A549 treated with AZD9567 at 1 μM for 4 hours (cell line): Measurements from ENCODE around the gene NRL. TPM values are rescaled to one million over a fixed set of nuclear protein-coding genes. Genes with fewer than 3 reads are reported as not detected.

Source experiments
- total RNA-seq: library from RNA; stranded (reverse); fragments of 200-300 nt; extraction: Qiagen RNA extraction; gene quantifications from 5 replicates; pipeline ENCODE4 v1.2.3, GENCODE V29; 2022; ENCODE audit not compliant: insufficient read depth

NRL gene
- total RNA-seq: 0.77 to 1.0 TPM (median 0.88 TPM) in 4 of 5 replicates, not detected in the other

DNA sequence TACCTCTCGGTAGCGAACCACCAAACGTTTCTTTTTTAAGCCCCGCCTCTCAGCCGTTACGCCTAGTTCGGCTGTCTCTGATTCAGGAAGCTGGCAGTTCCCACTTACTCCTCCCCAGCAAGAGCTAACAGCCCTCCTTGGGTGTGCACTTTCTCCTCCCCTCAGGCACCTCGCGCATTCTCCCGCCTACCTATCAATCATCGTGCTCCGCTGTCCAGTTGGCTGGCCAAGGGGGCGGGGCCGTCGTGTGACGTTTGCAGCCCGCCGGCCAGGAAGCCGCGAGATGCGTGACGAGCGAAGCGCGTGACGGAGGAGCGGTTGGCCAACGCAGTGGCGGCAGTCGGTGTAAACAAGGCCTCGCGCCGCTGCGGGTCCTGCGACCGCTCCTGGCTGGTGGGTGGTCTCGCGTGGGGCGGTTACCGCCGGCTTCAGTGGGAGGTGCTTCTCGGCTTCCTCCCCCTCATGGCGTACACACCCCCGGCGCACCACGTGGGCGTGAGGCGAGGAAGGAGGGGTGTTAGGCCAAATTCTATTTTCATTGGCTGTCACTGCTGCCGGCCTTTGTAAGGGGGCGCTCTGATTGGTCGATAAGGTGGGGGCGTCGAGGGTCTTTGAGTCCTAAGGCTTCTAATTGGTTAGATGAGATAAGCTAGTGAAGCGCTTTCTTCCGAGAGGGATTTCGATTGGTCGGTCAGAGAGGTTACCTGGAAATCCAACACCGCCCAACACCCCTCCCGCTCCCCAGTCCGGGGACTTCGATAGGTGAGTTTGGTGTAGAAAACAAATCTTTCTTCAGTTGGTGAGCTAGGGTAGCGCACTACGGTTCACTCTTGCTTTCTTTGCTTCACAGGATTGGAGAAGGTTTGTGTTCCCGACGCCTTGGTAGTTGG, at the start of gene NRL, which contains the start of gene DCAF11:
Gene NRL, minus strand, starts transcription at position 418 of the 890 bp plus-strand sequence. CDS start 32,101 bp downstream, outside the sequence.
Gene DCAF11, plus strand, starts transcription at position 246 of the 890 bp plus-strand sequence. CDS start 818 bp downstream, outside the sequence.

GRCh38 chr14:24160850-24161804, 46.4 kb upstream of the NRL start, which contains the start of gene IRF9:
IRF9 (plus strand) TSS chr14:24161265; CDS start chr14:24162145, 880 bp downstream.

GRCh38 chr14:24146978-24147760, 32.4 kb upstream of the NRL start, which contains the start of gene RNF31:
RNF31 (plus strand) TSS chr14:24147498; CDS start chr14:24147699, 201 bp downstream.

DNA sequence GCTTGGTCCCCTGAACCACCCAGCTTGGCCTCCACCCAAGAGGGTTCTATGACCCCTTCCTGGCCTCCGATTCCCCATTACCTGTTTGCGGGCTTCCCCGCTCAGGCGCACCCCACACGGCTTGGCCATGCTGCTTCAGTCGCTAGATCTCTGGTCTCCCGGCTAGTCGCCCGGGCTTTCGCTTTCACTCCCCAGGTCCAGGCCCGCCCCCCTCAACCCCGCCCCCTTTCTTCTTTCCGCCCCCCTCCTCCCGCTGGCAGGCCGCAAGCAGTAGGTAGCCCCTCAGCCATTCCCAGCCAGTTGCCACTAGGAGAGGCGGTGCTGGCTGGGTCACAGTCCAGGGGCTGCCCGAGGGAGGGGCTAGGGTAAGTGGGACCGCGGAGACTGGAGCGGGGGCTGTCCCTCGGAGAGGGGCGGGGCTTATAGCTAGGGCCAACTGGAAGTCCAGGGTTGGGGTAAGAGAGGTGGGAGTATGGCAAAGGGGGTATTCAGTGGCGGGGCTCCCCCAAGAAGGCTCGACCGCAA, 31.8 kb upstream of the NRL start, which contains the start of gene PSME2:
Gene PSME2, minus strand, starts transcription at position 158 of the 525 bp plus-strand sequence. Its CDS starts 29 bp downstream, at position 129.

GRCh38 chr14:24141097-24141880, 26.5 kb upstream of the NRL start, which contains the start of gene EMC9:
EMC9 (minus strand) TSS chr14:24141591; CDS start chr14:24141304, 287 bp downstream.

GRCh38 chr14:24135834-24136683, 21.3 kb upstream of the NRL start, which contains the start of gene PSME1:
PSME1 (plus strand) TSS chr14:24136194; CDS start chr14:24136263, 69 bp downstream.

DNA sequence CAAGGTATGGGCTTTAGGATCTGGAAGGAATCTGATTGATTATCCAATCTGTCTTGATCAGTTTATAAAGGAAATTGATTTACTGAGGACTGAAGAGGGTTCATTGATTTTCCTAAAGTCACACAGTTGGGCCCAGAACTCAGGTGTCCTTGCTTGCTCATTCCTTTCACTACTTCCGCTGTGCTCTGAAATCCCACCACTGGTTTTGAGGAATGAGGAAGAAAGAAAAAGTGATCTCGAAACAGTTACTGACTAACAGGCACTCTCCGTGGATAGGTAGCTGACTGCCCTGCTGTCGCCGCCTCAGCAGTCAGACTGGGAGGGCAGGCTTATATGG, 15.6 kb upstream of the NRL start, which contains the start of gene FITM1:
Gene FITM1, plus strand, starts transcription at position 280 of the 337 bp plus-strand sequence. CDS start 905 bp downstream, outside the sequence.

GRCh38 chr14:24093901-24094840, 20.6 kb downstream of the NRL start, which contains the start of gene PCK2:
PCK2 (plus strand) TSS chr14:24094311; CDS start chr14:24094406, 95 bp downstream.

DNA sequence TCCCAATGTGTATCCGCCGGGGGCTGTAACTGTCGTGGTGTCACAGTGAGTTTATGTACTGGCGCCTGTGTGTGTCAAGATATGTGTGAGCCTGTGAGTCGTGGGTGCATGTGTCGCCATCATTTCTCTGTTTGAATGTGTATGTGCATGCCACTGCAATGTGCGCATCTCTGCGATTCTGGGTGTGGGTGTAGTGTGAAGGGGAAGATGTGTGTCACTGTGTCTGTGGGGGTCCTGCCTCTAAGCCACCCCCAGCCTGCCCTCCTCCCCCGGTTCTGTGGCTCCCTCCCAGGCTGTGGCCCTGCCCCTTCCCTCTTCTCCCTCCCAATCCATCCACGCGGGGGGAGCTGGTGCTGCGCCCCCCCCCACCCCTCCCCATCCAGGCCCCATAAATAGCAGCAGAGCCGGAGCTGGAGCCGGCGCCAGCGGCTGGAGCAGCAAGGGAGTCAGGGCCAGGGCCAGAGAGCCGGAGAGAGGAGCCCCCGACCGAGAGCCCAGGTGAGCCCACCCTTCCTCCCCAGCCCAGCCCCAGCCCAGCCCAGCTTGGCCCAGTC, 43.5 kb downstream of the NRL start, which contains the start of gene CPNE6:
Gene CPNE6, plus strand, starts transcription at position 419 of the 554 bp plus-strand sequence. CDS start 1,375 bp downstream, outside the sequence.

DNA sequence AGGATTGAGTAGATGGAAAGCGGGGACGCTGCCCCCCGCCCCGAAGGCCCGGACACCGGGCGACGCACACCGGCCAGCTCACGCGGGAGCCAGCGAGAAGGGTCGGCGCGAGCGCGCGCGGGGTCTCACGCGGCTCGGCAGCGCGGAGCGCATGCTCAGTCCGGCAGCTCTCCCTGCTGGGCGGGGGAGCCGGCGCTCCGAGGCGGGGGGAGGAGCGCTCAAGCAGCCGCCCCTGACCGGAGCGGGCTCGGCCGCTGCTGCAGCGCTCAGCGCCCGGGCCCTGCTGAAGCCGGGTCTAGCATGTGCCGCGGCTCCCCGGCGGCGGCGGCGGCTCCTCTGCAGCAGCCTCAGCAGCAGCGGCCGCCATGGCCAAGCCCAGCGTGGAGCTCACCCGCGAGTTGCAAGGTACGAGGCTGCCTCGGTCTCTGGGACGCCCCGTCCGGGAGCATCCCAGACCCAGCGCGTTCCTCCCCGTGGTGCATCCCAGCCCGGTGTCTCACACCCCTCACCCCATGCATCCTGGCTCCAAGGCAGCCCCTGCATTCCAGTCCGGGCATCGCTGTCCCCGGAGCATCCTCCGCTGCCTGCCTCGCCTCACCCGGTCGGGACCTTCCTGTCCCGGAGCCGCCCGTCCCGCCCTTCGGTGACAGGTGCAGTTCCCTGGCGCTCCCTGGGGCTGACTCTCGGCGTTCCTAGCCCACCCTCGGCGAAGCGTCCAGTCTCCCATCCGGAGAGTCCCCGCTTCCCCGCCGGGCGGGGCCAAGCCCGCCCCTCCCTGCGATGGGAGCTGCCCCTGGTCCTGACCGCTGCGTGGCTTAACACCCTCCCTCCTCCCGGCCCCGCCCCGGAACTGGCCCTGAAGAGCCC, 62.7 kb downstream of the NRL start, which contains the start of gene CARMIL3:
Gene CARMIL3, plus strand, starts transcription at position 221 of the 867 bp plus-strand sequence. Its CDS starts 145 bp downstream, at position 366.

Other genes with a start within 250 kb of the NRL start
- 43.0 to 65.3 TPM (median 47.9 TPM) in 5 replicates for gene DHRS4, start 161.2 kb downstream of the NRL start, total RNA-seq
- gene DHRS4L2, start 126.0 kb downstream of the NRL start, total RNA-seq: 22.9 to 34.9 TPM (median 30.9 TPM) in 5 replicates
- 0.47 to 0.84 TPM (median 0.64 TPM) in 4 of 5 replicates, not detected in the other for gene CARMIL3, start 62.9 kb downstream of the NRL start, total RNA-seq
- 0.03 to 0.11 TPM (median 0.05 TPM) in 3 of 5 replicates, not detected in the others for gene CPNE6, start 43.4 kb downstream of the NRL start, total RNA-seq
- 18.9 to 22.7 TPM (median 21.0 TPM) in 5 replicates for gene PCK2, start 20.6 kb downstream of the NRL start, total RNA-seq
- gene DCAF11, start 172 bp downstream of the NRL start, total RNA-seq: 19.7 to 29.9 TPM (median 20.1 TPM) in 5 replicates
- 0.09 to 0.11 TPM in 2 of 5 replicates, not detected in the others for gene FITM1, start 15.7 kb upstream of the NRL start, total RNA-seq
- gene PSME1, start 21.2 kb upstream of the NRL start, total RNA-seq: 157 to 178 TPM (median 167 TPM) in 5 replicates
- gene EMC9, start 26.6 kb upstream of the NRL start, total RNA-seq: 47.3 to 67.1 TPM (median 62.0 TPM) in 5 replicates
- gene PSME2, start 31.7 kb upstream of the NRL start, total RNA-seq: 132 to 193 TPM (median 160 TPM) in 5 replicates
- 27.3 to 37.8 TPM (median 34.3 TPM) in 5 replicates for gene RNF31, start 32.5 kb upstream of the NRL start, total RNA-seq
- 9.1 to 15.9 TPM (median 13.6 TPM) in 5 replicates for gene IRF9, start 46.3 kb upstream of the NRL start, total RNA-seq
- 3.3 to 6.0 TPM (median 4.0 TPM) in 5 replicates for gene REC8, start 57.1 kb upstream of the NRL start, total RNA-seq
- 73.9 to 90.6 TPM (median 84.9 TPM) in 5 replicates for gene IPO4, start 73.9 kb upstream of the NRL start, total RNA-seq
- gene TM9SF1, start 80.5 kb upstream of the NRL start, total RNA-seq: 56.1 to 71.9 TPM (median 59.3 TPM) in 5 replicates
- gene TSSK4, start 90.7 kb upstream of the NRL start, total RNA-seq: not detected in 5 replicates
- 77.6 to 89.1 TPM (median 81.5 TPM) in 5 replicates for gene CHMP4A, start 98.5 kb upstream of the NRL start, total RNA-seq
- gene MDP1, start 101.1 kb upstream of the NRL start, total RNA-seq: 20.7 to 31.9 TPM (median 29.7 TPM) in 5 replicates
- gene NEDD8, start 117.4 kb upstream of the NRL start, total RNA-seq: 348 to 468 TPM (median 465 TPM) in 5 replicates
- 53.0 to 75.8 TPM (median 56.4 TPM) in 5 replicates for gene GMPR2, start 118.0 kb upstream of the NRL start, total RNA-seq
- 32.1 to 39.8 TPM (median 39.2 TPM) in 5 replicates for gene TINF2, start 127.7 kb upstream of the NRL start, total RNA-seq
- gene TGM1, start 148.2 kb upstream of the NRL start, total RNA-seq: 0.66 to 1.5 TPM (median 1.0 TPM) in 4 of 5 replicates, not detected in the other
- gene RABGGTA, start 156.6 kb upstream of the NRL start, total RNA-seq: 15.3 to 23.4 TPM (median 16.9 TPM) in 5 replicates
- 9.7 to 13.7 TPM (median 12.1 TPM) in 5 replicates for gene DHRS1, start 184.8 kb upstream of the NRL start, total RNA-seq
- 14.4 to 18.4 TPM (median 16.9 TPM) in 5 replicates for gene NOP9, start 184.9 kb upstream of the NRL start, total RNA-seq
- 0.09 to 0.51 TPM (median 0.32 TPM) in 4 of 5 replicates, not detected in the other for gene CIDEB, start 193.0 kb upstream of the NRL start, total RNA-seq
- gene LTB4R2, start 195.2 kb upstream of the NRL start, total RNA-seq: 5.2 to 8.2 TPM (median 6.0 TPM) in 4 of 5 replicates, not detected in the other
- 5.7 to 9.1 TPM (median 7.6 TPM) in 5 replicates for gene LTB4R, start 196.6 kb upstream of the NRL start, total RNA-seq
- gene ADCY4, start 220.1 kb upstream of the NRL start, total RNA-seq: not detected in 5 replicates
- not detected in 5 replicates for gene RIPK3, start 225.0 kb upstream of the NRL start, total RNA-seq